HG03520 (cell line): Measurements from ENCODE around the gene USP22.
A peak's percentile ranks its signal among the peaks of the same experiment; 100 is the strongest.
"Not testable (repeated sequence)": the region's sequence is repeated elsewhere in the genome, so short reads cannot be mapped to it uniquely, and the experiment has no call there.

Experiments
- ATAC-seq: cut with Tn5 transposase; IDR thresholded peaks from one replicate; pipeline ENCODE4 v1.9.1; 2021; ENCODE audit warnings: mild to moderate bottlenecking, moderate library complexity; ENCODE audit not compliant: unreplicated experiment

USP22 gene

DNA sequence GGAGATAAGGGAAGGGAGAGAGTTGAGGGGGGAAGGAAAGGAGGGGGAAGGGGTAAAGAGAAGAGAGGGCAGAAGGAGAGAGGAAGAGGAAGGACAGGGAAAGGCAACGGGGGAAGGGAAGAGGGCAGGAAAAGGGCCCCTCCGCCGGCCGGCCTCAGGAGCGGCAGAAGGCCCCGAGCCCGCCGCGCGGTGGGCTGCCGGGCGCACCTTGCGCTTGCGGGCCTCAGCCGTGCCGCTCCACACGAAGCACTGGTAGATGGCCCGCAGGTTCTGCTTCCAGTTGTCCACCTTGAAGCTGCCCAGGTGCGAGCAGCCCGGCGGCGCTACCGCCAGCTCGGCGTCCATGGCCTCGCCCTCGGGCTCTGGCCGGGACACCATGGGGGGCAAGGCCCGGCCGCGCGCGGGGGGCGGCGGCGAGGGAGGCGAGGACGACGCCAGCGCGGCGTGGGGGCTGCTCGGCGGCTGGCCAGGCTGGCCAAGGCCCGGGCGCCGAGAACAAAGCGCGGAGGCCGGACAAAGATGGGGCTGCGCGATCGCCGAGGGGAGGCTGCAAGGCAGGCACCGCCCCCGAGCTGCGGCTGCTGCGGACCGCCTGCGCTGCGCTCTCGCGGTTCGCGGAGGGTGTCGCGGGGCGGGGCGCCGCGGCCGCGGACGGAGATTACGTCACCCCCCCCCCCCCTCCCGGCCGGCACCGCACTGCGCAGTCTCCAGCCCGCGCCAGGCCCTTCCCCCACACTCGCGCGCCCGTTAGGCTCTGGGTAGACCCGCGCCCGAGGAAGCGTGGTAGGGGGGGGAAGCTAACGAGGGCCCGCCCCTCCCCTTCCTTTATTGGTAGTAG lies at the start of gene USP22:
Gene USP22, minus strand, starts transcription at position 554 of the 838 bp plus-strand sequence. Its CDS starts 176 bp downstream, at position 378.
- ATAC-seq, result peak; percentile 48

DNA sequence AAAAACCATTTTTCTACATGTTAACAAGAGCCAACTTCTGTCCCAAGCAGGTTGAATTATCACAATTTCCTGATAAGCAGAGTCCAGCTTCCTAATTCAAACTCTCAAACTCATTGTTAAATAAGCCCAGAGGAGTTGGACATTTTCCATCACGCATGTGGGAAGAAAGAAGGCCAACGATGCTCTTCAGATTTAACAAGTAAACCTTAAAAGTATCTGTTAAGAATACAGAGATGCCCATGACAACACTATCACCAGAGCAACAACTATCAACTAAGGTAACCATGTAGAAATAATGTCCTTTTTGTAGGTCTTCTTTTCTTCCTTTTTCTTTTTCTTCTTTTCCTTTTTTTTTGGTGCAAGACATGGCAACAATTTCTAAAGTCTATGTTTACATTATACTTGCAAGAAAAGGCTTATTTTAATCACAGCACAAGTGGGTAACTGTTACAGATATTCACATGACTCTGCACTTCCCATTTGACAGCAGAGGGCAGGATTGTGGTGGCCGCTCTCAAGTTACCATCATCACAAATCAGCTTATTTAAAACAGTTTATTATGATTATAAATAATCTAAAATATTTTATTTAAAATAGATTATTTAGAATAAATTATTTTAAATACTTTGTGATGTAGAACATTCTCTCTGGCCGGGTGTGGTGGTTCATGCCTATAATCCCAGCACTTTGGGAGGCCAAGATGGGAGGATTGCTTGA lies 48.2 kb upstream of the USP22 start:
- ATAC-seq, result no peak

DNA sequence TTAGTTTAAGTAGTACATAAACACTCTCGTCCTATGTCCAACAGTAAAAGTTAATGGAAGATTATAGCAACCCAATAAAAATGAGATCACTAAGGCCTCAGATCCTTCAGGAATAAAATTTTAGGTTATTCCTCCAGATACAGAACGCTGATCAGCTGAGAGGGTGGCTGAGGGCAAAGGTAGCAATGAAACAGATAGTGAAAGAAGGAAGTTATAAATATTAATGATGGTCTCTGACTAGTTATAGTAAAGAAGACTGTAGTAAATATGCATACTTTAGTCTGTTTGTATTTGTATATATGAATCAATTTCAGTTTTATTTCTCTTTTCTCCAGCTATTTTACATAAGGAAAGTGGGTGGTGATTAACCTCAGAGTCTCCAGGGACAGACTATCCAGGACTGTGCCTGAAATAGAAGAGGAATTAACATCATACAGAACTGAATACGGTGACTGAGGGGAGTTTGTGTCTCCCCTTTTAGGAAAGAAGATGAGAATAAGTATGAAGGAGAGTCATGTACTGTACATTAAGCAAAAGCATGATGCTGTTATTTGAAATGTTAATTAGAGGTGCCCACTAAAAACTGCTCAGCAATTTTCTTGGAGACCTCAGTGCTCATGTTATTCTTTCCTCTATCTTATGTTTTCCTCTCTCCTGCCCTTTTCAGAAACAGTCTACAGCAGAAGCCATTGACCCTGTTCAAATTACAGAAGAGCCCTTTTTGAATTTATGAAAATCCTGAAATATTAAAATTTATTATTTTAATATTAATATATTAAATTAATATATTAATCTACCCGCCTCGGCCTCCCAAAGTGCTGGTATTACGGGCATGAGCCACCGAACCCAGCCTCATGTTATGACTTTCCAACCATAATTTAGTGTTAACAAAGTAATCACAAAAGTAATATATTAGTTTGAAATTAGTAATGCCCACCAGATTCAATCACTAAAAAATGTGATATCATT lies 47.4 kb upstream of the USP22 start:
- no peak for ATAC-seq

DNA sequence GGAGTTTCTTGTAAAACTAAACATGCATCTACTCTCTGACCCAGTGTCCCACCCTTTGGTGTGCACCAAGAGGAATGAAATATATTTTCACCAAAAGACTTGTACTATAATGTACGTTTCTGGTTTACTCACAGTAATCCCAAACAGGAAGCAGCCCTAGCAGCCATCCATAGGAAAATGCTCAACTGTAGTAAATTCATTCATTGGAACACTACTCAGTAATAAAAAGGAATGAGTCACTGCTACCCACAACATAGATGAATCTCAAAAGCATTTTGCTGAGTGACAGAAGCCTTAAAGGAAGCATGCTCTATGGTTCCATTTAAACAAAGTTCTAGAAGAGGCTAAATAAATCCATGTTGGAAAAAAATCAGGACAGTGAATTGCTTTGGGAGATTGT lies 46.3 kb upstream of the USP22 start:
- no peak for ATAC-seq

GRCh38 chr17:21085707-21086106 lies 42.9 kb upstream of the USP22 start:
- no peak for ATAC-seq

DNA sequence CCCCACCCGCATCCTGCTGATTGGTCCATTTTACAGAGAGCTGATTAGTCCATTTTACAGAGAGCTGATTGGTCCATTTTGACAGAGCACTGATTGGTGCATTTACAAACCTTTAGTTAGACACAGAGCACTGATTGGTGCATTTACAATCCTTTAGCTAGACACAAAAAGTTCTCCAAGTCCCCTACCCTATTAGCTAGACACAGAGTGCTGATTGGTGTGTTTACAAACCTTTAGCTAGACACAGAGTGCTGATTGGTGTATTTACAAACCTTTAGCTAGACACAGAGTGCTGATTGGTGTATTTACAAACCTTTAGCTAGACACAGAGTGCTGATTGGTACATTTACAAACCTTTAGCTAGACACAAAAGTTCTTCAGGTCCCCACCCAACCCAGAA lies 42.5 kb upstream of the USP22 start:
- ATAC-seq, result not testable (repeated sequence)

- ATAC-seq, result no peak
These were observed 39.2 kb upstream of the USP22 start for GRCh38 chr17:21082001-21082436.

GRCh38 chr17:21079196-21079595 lies 36.4 kb upstream of the USP22 start:
- no peak for ATAC-seq

- ATAC-seq, result no peak
These were observed 35.4 kb upstream of the USP22 start for GRCh38 chr17:21078016-21078780.

DNA sequence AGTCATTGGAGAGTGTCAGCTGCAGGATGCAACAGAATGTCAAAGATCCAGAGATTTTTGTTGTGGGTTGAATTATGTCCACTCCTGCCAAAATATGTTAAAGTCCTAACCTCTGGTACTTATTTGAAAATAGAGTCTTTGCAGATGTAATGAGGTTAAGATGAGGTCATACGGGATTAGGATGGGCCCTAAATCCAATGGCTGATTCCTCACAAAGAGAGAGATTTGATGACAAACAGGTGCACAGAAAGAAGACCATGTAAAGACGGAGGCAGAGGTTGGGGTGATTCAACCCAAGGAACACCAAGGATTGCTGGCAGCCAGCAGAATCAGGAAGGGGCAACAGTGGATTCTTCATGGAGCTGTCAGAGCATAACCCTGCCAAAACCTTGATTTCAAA lies 34.5 kb upstream of the USP22 start:
- ATAC-seq, result no peak

- ATAC-seq, result no peak
These were observed 33.4 kb upstream of the USP22 start for GRCh38 chr17:21076242-21076641.

- ATAC-seq, result no peak
These were observed 32.9 kb upstream of the USP22 start for GRCh38 chr17:21075739-21076085.

DNA sequence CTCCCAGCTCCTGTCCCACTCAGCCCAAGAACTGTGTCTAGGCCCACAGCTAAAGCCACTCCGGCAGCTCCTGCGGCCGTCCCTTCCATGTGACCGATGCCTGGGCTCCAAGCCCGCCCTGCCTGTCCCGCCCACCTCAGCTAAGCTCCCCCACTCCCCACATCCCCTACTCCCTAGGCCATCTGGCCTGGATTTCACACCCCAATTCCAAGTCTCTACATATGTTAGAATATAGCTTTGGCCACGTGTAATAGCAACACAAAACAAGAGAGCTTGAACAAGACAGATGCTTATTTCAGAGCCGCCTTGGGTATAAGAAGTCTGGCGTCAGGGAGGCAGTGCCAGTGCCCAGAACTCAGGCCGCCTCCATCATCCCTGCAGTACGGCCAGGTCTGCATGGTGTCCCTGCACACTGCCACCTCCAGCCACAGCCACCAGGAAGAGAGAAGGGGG lies 30.0 kb upstream of the USP22 start:
- ATAC-seq, result no peak

DNA sequence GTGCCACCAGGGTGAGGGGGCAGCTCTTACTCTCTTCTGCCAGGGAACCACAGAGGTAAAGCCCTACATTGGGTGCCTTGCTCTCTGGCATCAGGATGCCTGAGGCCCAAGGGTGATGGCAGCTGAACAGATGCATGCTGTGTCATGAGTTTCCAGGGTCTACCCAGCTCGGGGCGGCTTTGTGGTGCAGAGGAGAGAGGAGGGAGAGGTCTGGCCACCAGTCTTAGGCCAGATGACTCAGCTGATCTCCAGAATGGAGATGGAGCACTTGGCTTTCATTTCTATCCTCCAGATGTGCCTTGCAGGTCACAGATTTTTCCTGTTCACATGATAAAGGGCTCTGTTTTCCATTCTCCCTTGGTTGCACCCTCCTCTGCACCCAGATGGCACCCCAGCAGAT lies 23.6 kb upstream of the USP22 start:
- ATAC-seq, result no peak

DNA sequence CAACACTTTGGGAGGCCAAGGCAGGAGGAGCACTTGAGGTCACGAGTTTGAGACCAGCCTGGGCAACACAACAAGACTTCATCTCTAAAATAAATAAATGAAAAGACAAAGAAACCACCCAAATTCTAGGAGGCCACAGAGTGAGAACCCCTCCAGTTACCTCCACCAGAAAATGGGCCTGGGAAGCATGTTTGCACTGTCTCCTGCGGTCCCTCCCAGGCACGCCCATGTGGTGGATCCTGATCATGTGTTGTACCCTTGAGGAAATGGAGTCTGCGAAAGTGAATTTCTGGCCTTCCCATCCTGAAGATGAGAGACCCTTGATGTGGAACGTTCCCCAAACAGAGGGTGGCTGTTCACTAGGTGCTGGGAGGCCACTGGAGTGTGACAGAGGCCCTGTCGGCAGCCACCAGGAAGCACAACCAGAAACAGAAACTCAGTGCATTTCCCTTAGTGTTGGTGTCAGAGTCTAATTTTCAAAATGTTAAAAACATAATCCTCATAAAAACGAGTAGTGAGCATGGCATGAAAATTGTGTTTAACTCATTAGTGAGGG lies 19.2 kb upstream of the USP22 start:
- ATAC-seq, result peak; percentile 59

DNA sequence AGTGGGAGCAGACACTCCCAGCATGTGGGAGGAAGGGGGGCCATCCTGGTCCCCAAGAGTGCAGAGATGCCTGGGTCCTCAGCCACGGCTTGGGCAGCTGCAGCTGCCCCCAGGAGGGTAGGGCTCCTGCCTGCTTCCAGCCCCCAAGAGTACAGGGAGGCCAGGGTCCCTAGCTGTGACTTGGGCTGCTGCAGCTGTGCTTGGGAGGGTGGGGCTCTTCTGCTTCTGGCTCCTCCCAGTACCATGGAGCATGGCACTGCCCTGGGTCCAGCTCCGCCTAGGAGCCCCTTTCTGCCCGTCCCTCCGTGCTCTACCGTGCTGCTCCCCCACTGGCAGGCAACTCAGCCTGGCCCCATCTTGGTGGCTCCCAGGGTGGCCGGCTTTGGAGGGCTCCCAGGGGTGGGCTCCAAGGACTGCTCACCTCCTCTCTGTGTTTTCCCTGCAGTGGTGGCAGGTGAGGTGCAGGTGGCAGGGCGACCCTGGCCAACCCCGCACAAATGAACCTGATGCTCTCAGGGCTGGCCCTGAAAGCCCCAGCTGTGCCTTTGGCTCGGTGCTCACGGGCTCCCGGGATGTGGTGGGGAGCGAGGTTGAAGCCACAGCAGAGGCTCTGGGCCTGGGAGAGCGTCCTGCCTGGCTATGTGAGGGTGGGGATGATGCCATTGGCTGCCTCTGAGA lies 18.5 kb upstream of the USP22 start:
- ATAC-seq, result no peak

- no peak for ATAC-seq
These were observed 16.9 kb upstream of the USP22 start for GRCh38 chr17:21059761-21060160.

DNA sequence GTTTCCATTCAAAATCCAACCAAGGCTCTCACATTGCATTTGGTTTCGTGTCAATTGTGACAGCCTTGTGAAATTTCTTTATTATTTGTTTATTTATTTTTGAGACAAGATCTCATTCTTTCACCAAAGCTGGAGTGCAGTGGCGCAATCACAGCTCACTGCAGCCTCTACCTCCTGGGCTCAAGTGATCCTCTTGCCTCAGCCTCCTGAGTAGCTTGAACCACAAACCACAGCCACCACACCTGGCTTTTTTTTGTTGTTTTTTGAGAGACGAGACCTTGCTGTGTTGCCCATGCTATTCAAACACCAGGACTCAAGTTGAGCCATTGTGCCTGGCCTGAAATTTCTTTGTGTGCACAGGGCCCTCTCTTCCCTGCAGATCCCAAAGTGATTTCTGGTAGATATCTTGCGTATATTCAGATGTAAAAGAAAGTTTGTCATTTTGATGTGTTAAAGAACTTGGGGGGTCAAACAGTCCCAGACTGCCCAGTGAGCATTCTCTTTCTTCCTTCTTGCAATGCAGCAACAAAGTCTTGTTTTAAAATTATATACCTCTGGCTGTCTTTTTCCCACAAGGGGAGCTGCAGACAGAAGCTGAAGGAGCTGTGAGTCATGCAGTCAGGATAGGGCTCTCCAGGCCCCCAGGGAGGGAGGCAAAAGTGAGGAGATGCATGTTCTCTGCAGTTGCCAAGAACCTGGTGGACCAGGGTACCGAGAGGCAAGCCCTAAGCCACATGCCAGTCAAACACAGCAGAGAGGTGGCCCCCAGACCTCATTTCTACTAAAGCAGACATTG lies 15.5 kb upstream of the USP22 start:
- no peak for ATAC-seq

DNA sequence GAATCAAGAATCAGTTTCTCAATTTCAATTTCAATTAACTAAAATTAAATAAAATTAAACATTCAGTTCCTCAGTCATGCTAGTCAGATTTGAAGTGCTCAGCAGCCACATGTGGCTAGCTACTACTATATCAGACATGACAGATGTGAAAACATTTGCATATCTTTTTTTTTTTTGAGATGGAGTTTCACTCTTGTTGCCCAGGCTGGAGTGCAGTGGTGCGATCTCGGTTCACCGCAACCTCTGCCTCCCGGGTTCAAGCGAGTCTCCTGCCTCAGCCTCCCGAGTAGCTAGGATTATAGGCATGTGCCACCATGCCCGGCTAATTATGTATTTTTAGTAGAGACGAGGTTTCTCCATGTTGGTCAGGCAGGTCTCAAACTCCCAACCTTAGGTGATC lies 10.2 kb upstream of the USP22 start:
- ATAC-seq, result not testable (repeated sequence)
